GM12878 (cell line): ENCODE results near the gene PSMA2. TPM values are rescaled to one million over a fixed set of nuclear protein-coding genes. Genes with fewer than 3 reads are reported as not detected.

Source experiments
- ATAC-seq: fragments of 200-7000 bp; cut with Tn5 transposase; 3 replicates; pipeline ENCODE4 v1.9.1; 2020; ENCODE audit warnings: mild to moderate bottlenecking, moderate library complexity
- BruUV-seq: library from RNA; stranded (reverse); fragments of 400-500 nt; replicated peaks from 2 replicates; lab custom pipeline; 2021; lab: Mats Ljungman, UMichigan
- CTCF ChIA-PET: fragments of 300-600 bp; sonication (Branson Sonifier 250); formaldehyde crosslinking; extraction: SDS; loops from one replicate; lab custom pipeline; 2021; ENCODE audit warnings: inconsistent platforms; lab: Yijun Ruan, JAX
- POLR2A ChIA-PET: fragments of 350-600 bp; formaldehyde crosslinking; extraction: SDS; loops from one replicate; lab custom pipeline; 2021; ENCODE audit warnings: inconsistent platforms; lab: Charles Lee
- RAD21 ChIA-PET: fragments of 300-600 bp; sonication (Branson Sonifier 250); formaldehyde crosslinking; loops from one replicate; lab custom pipeline; 2023; ENCODE audit warnings: antibody characterized with exemption; ENCODE audit not compliant: unreplicated experiment; lab: Charles Lee
- SMC1A ChIA-PET: fragments of 300-600 bp; sonication (Branson Sonifier 250); formaldehyde crosslinking; loops from one replicate; lab custom pipeline; 2023; ENCODE audit not compliant: unreplicated experiment, uncharacterized antibody; lab: Charles Lee
- DNase-seq: peaks from one replicate; pipeline ENCODE4 v3.0.0-alpha.2; 2011; ENCODE audit warnings: low read depth, low spot score
- FAIRE-seq: peaks from 3 replicates; lab custom pipeline; 2011; peaks lifted over from hg19 to GRCh38; lab: Jason Lieb, UNC
- H2AFZ ChIP-seq: 2 replicates; pipeline ENCODE4 v1.6.0; 2011; ENCODE audit warnings: low read depth, low read length, control low read depth; ENCODE audit not compliant: control insufficient read depth
- H3K27ac ChIP-seq: 2 replicates; pipeline ENCODE4 v1.5.1; 2011; ENCODE audit warnings: control low read depth; ENCODE audit not compliant: control insufficient read depth, insufficient read depth
- H3K27me3 ChIP-seq, 2 experiments: replicated peaks in 1 of 2; 2 replicates each; pipeline versions ENCODE4 v1.6.0 to v1.6.1; 2011; ENCODE audit warnings: low read length in 1 of 2; ENCODE audit not compliant: control insufficient read depth in 2 of 2, insufficient read depth in 2 of 2
- H3K36me3 ChIP-seq, 2 experiments: 2 replicates each; pipeline ENCODE4 v1.5.1; 2011; ENCODE audit warnings: low read length in 1 of 2; ENCODE audit not compliant: control insufficient read depth in 2 of 2, insufficient read depth in 2 of 2
- H3K4me1 ChIP-seq: 2 replicates; pipeline ENCODE4 v1.6.1; 2011; ENCODE audit warnings: mild to moderate bottlenecking, low read length, moderate library complexity, mixed read lengths; ENCODE audit not compliant: control insufficient read depth, insufficient read depth
- H3K4me2 ChIP-seq: 2 replicates; pipeline ENCODE4 v1.6.0; 2011; ENCODE audit warnings: control low read depth; ENCODE audit not compliant: control insufficient read depth, insufficient read depth
- H3K4me3 ChIP-seq: fragments of 200-600 bp; sonication (generic); 2 replicates; pipeline ENCODE4 v1.5.1; 2016
- H3K79me2 ChIP-seq: 2 replicates; pipeline ENCODE4 v1.6.0; 2011; ENCODE audit warnings: low read length; ENCODE audit not compliant: control insufficient read depth, insufficient read depth
- H3K9ac ChIP-seq: 2 replicates; pipeline ENCODE4 v1.8.0; 2011; ENCODE audit warnings: low read length, control low read depth, mixed read lengths; ENCODE audit not compliant: control insufficient read depth, insufficient read depth
- H3K9me3 ChIP-seq: replicated peaks from 3 replicates; pipeline ENCODE4 v1.5.1; 2011; ENCODE audit warnings: mild to moderate bottlenecking, low read length; ENCODE audit not compliant: control insufficient read depth, insufficient read depth
- H4K20me1 ChIP-seq: 2 replicates; pipeline ENCODE4 v1.6.0; 2011; ENCODE audit not compliant: control insufficient read depth, insufficient read depth
- ATF3 ChIP-seq: IDR thresholded peaks from 2 replicates; pipeline ENCODE4 v1.6.1; 2011; ENCODE audit warnings: low read depth, mild to moderate bottlenecking, low read length, moderate library complexity, borderline replicate concordance; ENCODE audit errors: extremely low read depth
- CEBPB ChIP-seq, 2 experiments: fragments of 150-350 bp in 1 of 2; IDR thresholded peaks; 2 replicates each; pipeline ENCODE4 v1.6.1; 2012 to 2014; ENCODE audit warnings: low read depth in 2 of 2, low read length in 2 of 2, borderline replicate concordance in 1 of 2, inconsistent platforms in 1 of 2
- CHD4 ChIP-seq: fragments of 200-600 bp; sonication (generic); IDR thresholded peaks from 2 replicates; pipeline ENCODE4 v1.6.1; 2016; ENCODE audit warnings: mild to moderate bottlenecking
- CUX1 ChIP-seq: IDR thresholded peaks from 2 replicates; pipeline ENCODE4 v1.6.1; 2012; ENCODE audit warnings: improper control_type of control experiment, low read depth, low read length; ENCODE audit not compliant: insufficient replicate concordance
- DPF2 ChIP-seq: fragments of 450-650 bp; IDR thresholded peaks from 2 replicates; pipeline ENCODE4 v1.6.1; 2017; ENCODE audit warnings: mild to moderate bottlenecking
- GABPA ChIP-seq: IDR thresholded peaks from 2 replicates; pipeline ENCODE4 v1.6.1; 2014; ENCODE audit warnings: antibody characterized with exemption, low read depth, mild to moderate bottlenecking, inconsistent platforms
- IKZF1 ChIP-seq: fragments of 450-650 bp; conservative IDR thresholded peaks from 2 replicates; pipeline ENCODE4 v1.6.1; 2017; ENCODE audit warnings: antibody characterized with exemption, mild to moderate bottlenecking
- IRF4 ChIP-seq: IDR thresholded peaks from 2 replicates; pipeline ENCODE4 v1.6.1; 2011; ENCODE audit warnings: low read depth, low read length
- MTA2 ChIP-seq: fragments of 450-650 bp; IDR thresholded peaks from 2 replicates; pipeline ENCODE4 v1.6.1; 2016; ENCODE audit warnings: low read depth, mild to moderate bottlenecking, moderate library complexity
- NFYB ChIP-seq: IDR thresholded peaks from 2 replicates; pipeline ENCODE4 v1.6.1; 2011; ENCODE audit warnings: low read depth, mild to moderate bottlenecking, low read length, improper control_type of control experiment, moderate library complexity; ENCODE audit not compliant: insufficient read depth
- NR2F1 ChIP-seq: fragments of 450-650 bp; conservative IDR thresholded peaks from 2 replicates; pipeline ENCODE4 v1.6.1; 2017; ENCODE audit warnings: mild to moderate bottlenecking
- PBX3 ChIP-seq: IDR thresholded peaks from 2 replicates; pipeline ENCODE4 v1.6.1; 2011; ENCODE audit warnings: mild to moderate bottlenecking, low read depth, low read length, moderate library complexity; ENCODE audit not compliant: insufficient replicate concordance
- SRF ChIP-seq, 2 experiments: IDR thresholded peaks; 2 replicates each; pipeline ENCODE4 v1.6.1; 2011; ENCODE audit warnings: low read depth in 2 of 2, low read length in 2 of 2, mild to moderate bottlenecking in 1 of 2, moderate library complexity in 1 of 2
- STAT1 ChIP-seq: fragments of 450-650 bp; conservative IDR thresholded peaks from 2 replicates; pipeline ENCODE4 v1.6.1; 2014; ENCODE audit warnings: antibody characterized with exemption, mild to moderate bottlenecking
- SUPT20H ChIP-seq: IDR thresholded peaks from 2 replicates; pipeline ENCODE4 v1.6.1; 2011; ENCODE audit warnings: low read depth, mild to moderate bottlenecking, low read length, moderate library complexity, borderline replicate concordance; ENCODE audit not compliant: control insufficient read depth
- ZBED1 ChIP-seq: IDR thresholded peaks from 2 replicates; pipeline ENCODE4 v1.6.1; 2016; ENCODE audit warnings: borderline replicate concordance
- WGBS: methylation state at CpG from one replicate; pipeline ENCODE4 v1.1.6; 2016; ENCODE audit warnings: low lambda C conversion rate; ENCODE audit not compliant: insufficient replicate concordance, insufficient coverage; ENCODE audit errors: missing lambda C conversion rate; 5-methylcytosine and 5-hydroxymethylcytosine counted together
- in situ Hi-C: fragments of 300-500 bp; cut with MboI; formaldehyde crosslinking; loops from 9 replicates; pipeline ENCODE4 v1.14.3; 2018; ENCODE audit warnings: mixed read lengths
- intact Hi-C: fragments of 100-400 bp; cut with micrococcal nuclease; formaldehyde crosslinking; loops from one replicate; pipeline ENCODE4 v1.14.2; 2022; ENCODE audit not compliant: unreplicated experiment
- polyA plus RNA-seq, 11 experiments: library from polyadenylated mRNA; depleted of rRNA in 4 of 11; unstranded in 6 of 11; stranded (reverse) in 5 of 11; fragments of >200 nt; fragmentation: Nextera tagmentation in 4 of 11; fragmentation: Illumina TruSeq in 1 of 11; extraction: Ambion mirVana in 4 of 11; extraction: Trizol in 1 of 11; gene quantifications; 1 replicate in 1 of 11; 2 replicates in 10 of 11; pipeline versions ENCODE4 v1.2.1 to v1.2.3, GENCODE V29; 2011 to 2016; ENCODE audit warnings: inconsistent platforms in 2 of 11, missing spikeins in 2 of 11, low read depth in 1 of 11
- total RNA-seq, 4 experiments: library from RNA; depleted of rRNA in 3 of 4; stranded (reverse); fragments of >200 nt in 3 of 4; fragmentation: Illumina TruSeq in 1 of 4; extraction: Trizol in 1 of 4; gene quantifications; 2 replicates each; pipeline versions ENCODE4 v1.2.1 to v1.2.3, GENCODE V29; 2013 to 2021

The PSMA2 gene
- total and polyA plus RNA-seq, 10 of the 15 experiments (the other 5 are each of a cell fraction or from before 2014, with no cell fraction given) = 129 to 1,223 (median 317) TPM

- WGBS = 24% methylated on average over 4 of the region's 4 CpGs
- ChIA-PET POLR2A (interaction anchor here (0.5 to 3.2 kb wide), 6 partner anchors 14 to 162 kb away, joined by 3 to 11 read pairs (median 3); partner anchors contain the start of genes MRPL32 and PSMA2), SMC1A (interaction anchor here (0.5 to 10.0 kb wide), 27 partner anchors 10 to 636 kb away, joined by 3 to 102 read pairs (median 4); partner anchors contain the start of genes MRPL32, PSMA2 and STK17A), CTCF (interaction anchor here (0.8 to 9.2 kb wide), 15 partner anchors 9 to 893 kb away, joined by 3 to 109 read pairs (median 6); partner anchors contain the start of genes MRPL32 and PSMA2), RAD21 (interaction anchor here (0.9 to 3.3 kb wide), 15 partner anchors 11 to 893 kb away, joined by 3 to 17 read pairs (median 6); partner anchors contain the start of genes MRPL32 and PSMA2)
- no peak for DNase-seq
- BruUV-seq = no TSS peak
- Histone ChIP-seq H3K79me2 (no peaks in the 10 kb centered on the region), H4K20me1 (no peaks in the 10 kb centered on the region), H3K27ac (peak overlapping the region; percentile 66), H3K9me3 (no peaks in the 10 kb centered on the region; the same call in 2 of the 3 replicates), H3K9ac (peak overlapping the region; percentile 59), H3K27me3 (no peaks in the 10 kb centered on the region), H3K4me3 (peak overlapping the region; percentile 60), H3K4me2 (peak overlapping the region; percentile 73), H3K4me1 (peaks cover 10% of the 10 kb centered on the region; the same call in 1 of the 2 replicates), H2AFZ (peak overlapping the region; percentile 75), H3K36me3 (no peaks in the 10 kb centered on the region)
- in situ Hi-C loops (no loop called here), intact Hi-C loops (no loop called here)
- FAIRE-seq = peak; percentile 83
- ATAC-seq = peak; percentile 85
- TF ChIP-seq ATF3 (no peak), NR2F1 (no peak), NFYB (no peak), PBX3 (no peak), SRF (IDR thresholded peaks at IDR 0.05; ENCODE audit: low read depth in 2 of 2, low read length in 2 of 2) (no peak), GABPA (no peak), IKZF1 (peak; percentile 65; the same call in 1 of the 2 replicates), DPF2 (0 out of 2 replicates have a peak, but pooled peaks have one; percentile 39), CHD4 (no peak), SUPT20H (no peak), IRF4 (no peak), MTA2 (peak; percentile 68; the same call in 1 of the 2 replicates), STAT1 (no peak; the same call in 1 of the 2 replicates), CUX1 (no peak), ZBED1 (no peak), CEBPB (IDR thresholded peaks at IDR 0.05; ENCODE audit: borderline replicate concordance in 1 of 2, low read depth in 2 of 2, low read length in 2 of 2) (no peak)
Observed at GRCh38 chr7:42945821-42946626, 14.1 kb upstream of the PSMA2 start.
